ENCODE data around the gene CXCL3. TPM values are rescaled to one million over a fixed set of nuclear protein-coding genes. Genes with fewer than 3 reads are reported as not detected.

Gene CXCL3
- polyA plus RNA-seq, 1 donor (not counting 4 experiments of a cell fraction or from before 2014, with no cell fraction given) = 10.8 TPM

DNA sequence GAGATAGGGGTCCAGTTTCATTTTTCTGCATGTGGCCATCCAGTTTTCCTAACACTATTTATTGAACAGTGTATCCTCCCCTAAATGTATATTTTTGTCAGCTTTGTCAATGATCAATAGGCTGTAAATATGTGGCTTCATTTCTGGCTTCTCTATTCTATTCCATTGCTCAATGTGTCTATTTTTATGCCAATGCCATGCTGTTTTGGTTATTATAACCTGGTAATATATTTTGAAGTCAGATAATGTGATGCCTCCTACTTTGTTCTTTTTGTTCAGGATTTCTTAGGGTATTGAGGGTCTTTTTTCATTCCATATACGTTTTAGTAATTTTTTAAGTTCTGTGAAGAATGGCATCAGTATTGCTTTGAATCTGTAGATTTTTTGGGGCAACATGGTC is 8.7 kb upstream of the CXCL3 start:
- FAIRE-seq = no peak
- no peak overlapping the region for H3K4me3 ChIP-seq (ENCODE audit: control insufficient read depth in 2 of 3, extremely low read depth in 1 of 3, insufficient read depth in 2 of 3, low read depth in 1 of 3, low read length in 3 of 3)
- H3K4me2 ChIP-seq (ENCODE audit: control insufficient read depth, extremely low read depth, insufficient read depth, low read depth, low read length) = no peak overlapping the region
- no peaks in the 10 kb centered on the region for H3K27me3 ChIP-seq (ENCODE audit: control insufficient read depth, extremely low read depth, insufficient read depth, low read length)
- no peak overlapping the region for H3K9ac ChIP-seq (ENCODE audit: control insufficient read depth, extremely low read depth, insufficient read depth, low read length)
- TF ChIP-seq EZH2 (IDR thresholded peaks at IDR 0.05; ENCODE audit: low read length) = no peak
- no peak for TF ChIP-seq CTCF (optimal IDR thresholded peaks at IDR 0.05 in 1 of 3, IDR thresholded peaks at IDR 0.05 in 1 of 3, conservative IDR thresholded peaks at IDR 0.05 in 1 of 3; ENCODE audit: extremely low read depth in 1 of 3, insufficient read depth in 2 of 3, low read length in 3 of 3)
- peaks cover 9% of the 10 kb centered on the region for H3K4me1 ChIP-seq (ENCODE audit: control insufficient read depth, extremely low read depth, insufficient read depth, low read length)
- no peaks in the 10 kb centered on the region for H3K79me2 ChIP-seq (ENCODE audit: control insufficient read depth, insufficient read depth, low read length)
- no peaks in the 10 kb centered on the region for H3K9me3 ChIP-seq (ENCODE audit: control insufficient read depth, low read depth, low read length)
- H3K9me1 ChIP-seq (ENCODE audit: control insufficient read depth, extremely low read depth, insufficient read depth, low read length) = no peaks in the 10 kb centered on the region
- no peaks in the 10 kb centered on the region for H3K36me3 ChIP-seq (ENCODE audit: control insufficient read depth in 2 of 2, extremely low read depth in 1 of 2, insufficient read depth in 2 of 2, low read length in 2 of 2)
- H2AFZ ChIP-seq (ENCODE audit: control insufficient read depth, low read length) = no peak overlapping the region
- DNase-seq (ENCODE audit: low read depth, low spot score) = no peak
- no peaks in the 10 kb centered on the region for H4K20me1 ChIP-seq (ENCODE audit: control insufficient read depth, extremely low read depth, insufficient read depth, low read length)
- dilution Hi-C loops (cut with MboI; ENCODE audit: extremely low pct_ligation_motif_present, low sequenced_read_pairs) = no loop called here
- no peak overlapping the region for H3K27ac ChIP-seq (ENCODE audit: control insufficient read depth, insufficient read depth, low read length)

DNA sequence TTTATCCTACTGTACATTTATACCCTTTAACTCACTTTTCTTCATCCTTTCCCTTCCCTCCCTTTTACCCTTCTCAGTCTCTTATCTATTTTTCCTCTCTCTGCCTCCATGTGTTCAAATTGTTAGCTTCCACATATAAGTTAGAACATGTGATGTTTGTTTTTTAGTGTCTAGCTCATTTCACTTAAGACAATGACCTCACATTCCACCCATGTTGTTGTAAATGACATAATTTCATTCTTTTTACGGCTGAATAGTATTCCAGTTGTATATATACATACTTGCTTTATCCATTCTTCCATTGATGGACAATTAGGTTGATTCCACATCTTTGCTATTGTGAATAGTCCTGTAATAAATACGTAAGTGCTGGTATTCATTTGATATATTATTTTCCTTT is 7.3 kb upstream of the CXCL3 start:
- DNase-seq (ENCODE audit: low read depth, low spot score) = no peak
- dilution Hi-C loops (cut with MboI; ENCODE audit: extremely low pct_ligation_motif_present, low sequenced_read_pairs) = no loop called here
- H3K4me1 ChIP-seq (ENCODE audit: control insufficient read depth, extremely low read depth, insufficient read depth, low read length) = peaks cover 9% of the 10 kb centered on the region
- no peak overlapping the region for H3K4me3 ChIP-seq (ENCODE audit: control insufficient read depth in 2 of 3, extremely low read depth in 1 of 3, insufficient read depth in 2 of 3, low read depth in 1 of 3, low read length in 3 of 3)
- no peaks in the 10 kb centered on the region for H4K20me1 ChIP-seq (ENCODE audit: control insufficient read depth, extremely low read depth, insufficient read depth, low read length)
- no peak overlapping the region for H2AFZ ChIP-seq (ENCODE audit: control insufficient read depth, low read length)
- no peak for FAIRE-seq
- H3K79me2 ChIP-seq (ENCODE audit: control insufficient read depth, insufficient read depth, low read length) = no peaks in the 10 kb centered on the region
- H3K27me3 ChIP-seq (ENCODE audit: control insufficient read depth, extremely low read depth, insufficient read depth, low read length) = no peaks in the 10 kb centered on the region
- no peak overlapping the region for H3K9ac ChIP-seq (ENCODE audit: control insufficient read depth, extremely low read depth, insufficient read depth, low read length)
- H3K27ac ChIP-seq (ENCODE audit: control insufficient read depth, insufficient read depth, low read length) = no peak overlapping the region
- TF ChIP-seq CTCF (optimal IDR thresholded peaks at IDR 0.05 in 1 of 3, IDR thresholded peaks at IDR 0.05 in 1 of 3, conservative IDR thresholded peaks at IDR 0.05 in 1 of 3; ENCODE audit: extremely low read depth in 1 of 3, insufficient read depth in 2 of 3, low read length in 3 of 3) (no peak), EZH2 (IDR thresholded peaks at IDR 0.05; ENCODE audit: low read length) (no peak)
- no peaks in the 10 kb centered on the region for H3K9me1 ChIP-seq (ENCODE audit: control insufficient read depth, extremely low read depth, insufficient read depth, low read length)
- H3K9me3 ChIP-seq (ENCODE audit: control insufficient read depth, low read depth, low read length) = no peaks in the 10 kb centered on the region
- no peak overlapping the region for H3K4me2 ChIP-seq (ENCODE audit: control insufficient read depth, extremely low read depth, insufficient read depth, low read depth, low read length)
- no peaks in the 10 kb centered on the region for H3K36me3 ChIP-seq (ENCODE audit: control insufficient read depth in 2 of 2, extremely low read depth in 1 of 2, insufficient read depth in 2 of 2, low read length in 2 of 2)

Data from keratinocyte (primary cell).